Panc1 (cell line): ENCODE results near the gene CENPU. TPM values are rescaled to one million over a fixed set of nuclear protein-coding genes. Genes with fewer than 3 reads are reported as not detected.

Experiments used
- ATAC-seq: fragments of 200-7000 bp; cut with Tn5 transposase; 2 replicates; pipeline ENCODE4 v1.9.1; 2020; ENCODE audit warnings: mild to moderate bottlenecking, moderate library complexity
- BruUV-seq: library from RNA; stranded (reverse); fragments of 400-500 nt; replicated peaks from 2 replicates; lab custom pipeline; 2021; lab: Mats Ljungman, UMichigan
- CTCF ChIA-PET: fragments of 300-600 bp; sonication (Branson Sonifier 250); formaldehyde crosslinking; loops from one replicate; lab custom pipeline; 2022; ENCODE audit warnings: antibody characterized with exemption; lab: Charles Lee
- POLR2A ChIA-PET: fragments of 300-600 bp; sonication (Branson Sonifier 250); formaldehyde crosslinking; loops from one replicate; lab custom pipeline; 2022; ENCODE audit warnings: antibody characterized with exemption; lab: Charles Lee
- DNase-seq: peaks from one replicate; pipeline ENCODE4 v3.0.0-alpha.2; 2010; ENCODE audit warnings: low read depth, low spot score
- H3K27ac ChIP-seq: 2 replicates; pipeline ENCODE4 v1.5.1; 2011; ENCODE audit warnings: mild to moderate bottlenecking, low read length, inconsistent platforms
- H3K27me3 ChIP-seq: fragments of 200-500 bp; sonication (Bioruptor generic); 2 replicates; pipeline ENCODE4 v1.6.0; 2014; ENCODE audit warnings: low read length, inconsistent platforms; ENCODE audit not compliant: control insufficient read depth, insufficient read depth
- H3K36me3 ChIP-seq: fragments of 200-500 bp; sonication (Bioruptor generic); 2 replicates; pipeline ENCODE4 v1.5.1; 2014; ENCODE audit warnings: inconsistent platforms, mild to moderate bottlenecking, low read length, moderate library complexity; ENCODE audit not compliant: control insufficient read depth, insufficient read depth
- H3K4me1 ChIP-seq: 2 replicates; pipeline ENCODE4 v1.5.1; 2011; ENCODE audit warnings: inconsistent platforms, mild to moderate bottlenecking, low read length, moderate library complexity; ENCODE audit not compliant: control insufficient read depth, insufficient read depth
- H3K4me3 ChIP-seq, 2 experiments: 2 replicates each; pipeline ENCODE4 v1.5.1; 2011 to 2012; ENCODE audit warnings: low read depth in 2 of 2, low read length in 2 of 2, mild to moderate bottlenecking in 2 of 2, inconsistent platforms in 1 of 2, moderate library complexity in 1 of 2
- H3K9me3 ChIP-seq: fragments of 200-500 bp; sonication (Bioruptor generic); 2 replicates; pipeline ENCODE4 v1.5.1; 2014; ENCODE audit warnings: low read depth, mild to moderate bottlenecking, inconsistent platforms, low read length, moderate library complexity; ENCODE audit not compliant: control insufficient read depth, insufficient read depth
- POLR2AphosphoS5 ChIP-seq: IDR thresholded peaks from 2 replicates; pipeline ENCODE4 v1.6.1; 2012; ENCODE audit warnings: mild to moderate bottlenecking, low read depth, low read length, moderate library complexity
- SIN3A ChIP-seq: IDR thresholded peaks from 2 replicates; pipeline ENCODE4 v1.6.1; 2012; ENCODE audit warnings: low read depth, mild to moderate bottlenecking, low read length, moderate library complexity, borderline replicate concordance; ENCODE audit not compliant: insufficient read depth
- TCF7L2 ChIP-seq: IDR thresholded peaks from 2 replicates; pipeline ENCODE4 v1.6.1; 2011; ENCODE audit warnings: mild to moderate bottlenecking, low read depth, low read length, inconsistent platforms
- in situ Hi-C: cut with HindIII; loops from 2 replicates; pipeline ENCODE4 v1.10.0; 2016; ENCODE audit warnings: low sequenced_read_pairs, low pct_unique_long_range_greater_than_20kb
- intact Hi-C: fragments of 100-400 bp; cut with micrococcal nuclease; formaldehyde crosslinking; loops from one replicate; pipeline ENCODE4 v1.10.0; 2022; ENCODE audit not compliant: unreplicated experiment
- total RNA-seq: library from RNA; stranded (reverse); gene quantifications from one replicate; pipeline ENCODE4 v1.2.1, GENCODE V29; 2021; ENCODE audit not compliant: unreplicated experiment
- TF ChIP-seq, protein P1 (sequence below): fragments of 450-650 bp; IDR thresholded peaks from 2 replicates; pipeline ENCODE4 v1.5.1; 2017; ENCODE audit warnings: mild to moderate bottlenecking
- TF ChIP-seq, protein P2 (sequence below), 2 experiments: IDR thresholded peaks; 2 replicates each; pipeline ENCODE4 v1.6.1; 2011 to 2012; ENCODE audit warnings: low read depth in 2 of 2, control low read depth in 1 of 2, low read length in 1 of 2, mild to moderate bottlenecking in 1 of 2, moderate library complexity in 1 of 2; ENCODE audit not compliant: insufficient read depth in 1 of 2

The CENPU gene
- total RNA-seq, 1 experiment from 2014 or later, result 16.6 TPM

DNA sequence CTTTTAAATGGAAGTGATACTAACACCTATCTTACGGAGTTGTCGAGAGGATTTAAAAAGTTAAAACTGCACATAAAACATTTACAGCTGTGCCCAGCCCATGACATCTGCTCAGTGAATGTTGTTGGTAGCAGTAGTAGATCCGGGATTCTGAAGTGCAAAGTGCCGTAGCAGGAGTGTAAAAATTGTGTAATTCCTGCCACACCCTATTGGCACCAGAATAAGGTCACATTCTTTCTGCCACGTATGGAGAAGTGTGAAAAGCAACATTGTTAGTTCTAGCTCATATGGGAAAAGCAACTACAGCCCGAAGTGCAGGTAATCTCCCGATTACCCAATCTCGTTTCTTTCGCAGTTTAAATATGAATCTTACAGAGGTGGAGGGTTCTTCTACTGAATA is 53.2 kb downstream of the CENPU start:
- Histone ChIP-seq H3K9me3 (no peaks in the 10 kb centered on the region), H3K36me3 (no peaks in the 10 kb centered on the region), H3K4me1 (no peaks in the 10 kb centered on the region), H3K27ac (no peak overlapping the region), H3K27me3 (no peaks in the 10 kb centered on the region), H3K4me3 (no peak overlapping the region)
- no peak for DNase-seq
- POLR2A ChIA-PET, result no interaction called here
- TF ChIP-seq SIN3A, result no peak
- TF ChIP-seq, protein P1, sequence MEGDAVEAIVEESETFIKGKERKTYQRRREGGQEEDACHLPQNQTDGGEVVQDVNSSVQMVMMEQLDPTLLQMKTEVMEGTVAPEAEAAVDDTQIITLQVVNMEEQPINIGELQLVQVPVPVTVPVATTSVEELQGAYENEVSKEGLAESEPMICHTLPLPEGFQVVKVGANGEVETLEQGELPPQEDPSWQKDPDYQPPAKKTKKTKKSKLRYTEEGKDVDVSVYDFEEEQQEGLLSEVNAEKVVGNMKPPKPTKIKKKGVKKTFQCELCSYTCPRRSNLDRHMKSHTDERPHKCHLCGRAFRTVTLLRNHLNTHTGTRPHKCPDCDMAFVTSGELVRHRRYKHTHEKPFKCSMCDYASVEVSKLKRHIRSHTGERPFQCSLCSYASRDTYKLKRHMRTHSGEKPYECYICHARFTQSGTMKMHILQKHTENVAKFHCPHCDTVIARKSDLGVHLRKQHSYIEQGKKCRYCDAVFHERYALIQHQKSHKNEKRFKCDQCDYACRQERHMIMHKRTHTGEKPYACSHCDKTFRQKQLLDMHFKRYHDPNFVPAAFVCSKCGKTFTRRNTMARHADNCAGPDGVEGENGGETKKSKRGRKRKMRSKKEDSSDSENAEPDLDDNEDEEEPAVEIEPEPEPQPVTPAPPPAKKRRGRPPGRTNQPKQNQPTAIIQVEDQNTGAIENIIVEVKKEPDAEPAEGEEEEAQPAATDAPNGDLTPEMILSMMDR, result no peak
- TF ChIP-seq, protein P2, sequence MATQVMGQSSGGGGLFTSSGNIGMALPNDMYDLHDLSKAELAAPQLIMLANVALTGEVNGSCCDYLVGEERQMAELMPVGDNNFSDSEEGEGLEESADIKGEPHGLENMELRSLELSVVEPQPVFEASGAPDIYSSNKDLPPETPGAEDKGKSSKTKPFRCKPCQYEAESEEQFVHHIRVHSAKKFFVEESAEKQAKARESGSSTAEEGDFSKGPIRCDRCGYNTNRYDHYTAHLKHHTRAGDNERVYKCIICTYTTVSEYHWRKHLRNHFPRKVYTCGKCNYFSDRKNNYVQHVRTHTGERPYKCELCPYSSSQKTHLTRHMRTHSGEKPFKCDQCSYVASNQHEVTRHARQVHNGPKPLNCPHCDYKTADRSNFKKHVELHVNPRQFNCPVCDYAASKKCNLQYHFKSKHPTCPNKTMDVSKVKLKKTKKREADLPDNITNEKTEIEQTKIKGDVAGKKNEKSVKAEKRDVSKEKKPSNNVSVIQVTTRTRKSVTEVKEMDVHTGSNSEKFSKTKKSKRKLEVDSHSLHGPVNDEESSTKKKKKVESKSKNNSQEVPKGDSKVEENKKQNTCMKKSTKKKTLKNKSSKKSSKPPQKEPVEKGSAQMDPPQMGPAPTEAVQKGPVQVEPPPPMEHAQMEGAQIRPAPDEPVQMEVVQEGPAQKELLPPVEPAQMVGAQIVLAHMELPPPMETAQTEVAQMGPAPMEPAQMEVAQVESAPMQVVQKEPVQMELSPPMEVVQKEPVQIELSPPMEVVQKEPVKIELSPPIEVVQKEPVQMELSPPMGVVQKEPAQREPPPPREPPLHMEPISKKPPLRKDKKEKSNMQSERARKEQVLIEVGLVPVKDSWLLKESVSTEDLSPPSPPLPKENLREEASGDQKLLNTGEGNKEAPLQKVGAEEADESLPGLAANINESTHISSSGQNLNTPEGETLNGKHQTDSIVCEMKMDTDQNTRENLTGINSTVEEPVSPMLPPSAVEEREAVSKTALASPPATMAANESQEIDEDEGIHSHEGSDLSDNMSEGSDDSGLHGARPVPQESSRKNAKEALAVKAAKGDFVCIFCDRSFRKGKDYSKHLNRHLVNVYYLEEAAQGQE (IDR thresholded peaks at IDR 0.05; ENCODE audit: insufficient read depth in 1 of 2, low read depth in 2 of 2, low read length in 1 of 2), result no peak
- no peak for TF ChIP-seq TCF7L2
- no peak for TF ChIP-seq POLR2AphosphoS5
- in situ Hi-C loops, result no loop called here
- BruUV-seq, result no TSS peak
- CTCF ChIA-PET, result no interaction called here
- ATAC-seq, result no peak
- intact Hi-C loops, result no loop called here

- no peaks in the 10 kb centered on the region for H3K36me3 ChIP-seq
- no peaks in the 10 kb centered on the region for H3K9me3 ChIP-seq
- H3K27me3 ChIP-seq, result no peaks in the 10 kb centered on the region
- TF ChIP-seq POLR2AphosphoS5 (no peak), TCF7L2 (no peak), SIN3A (no peak)
- TF ChIP-seq, protein P2 (IDR thresholded peaks at IDR 0.05; ENCODE audit: insufficient read depth in 1 of 2, low read depth in 2 of 2, low read length in 1 of 2), result no peak
- TF ChIP-seq, protein P1, result no peak
- DNase-seq, result no peak
- no peak overlapping the region for H3K27ac ChIP-seq
- no TSS peak for BruUV-seq
- ChIA-PET POLR2A (no interaction called here), CTCF (no interaction called here)
- no peak overlapping the region for H3K4me3 ChIP-seq
- in situ Hi-C loops, result no loop called here
- intact Hi-C loops, result no loop called here
- no peaks in the 10 kb centered on the region for H3K4me1 ChIP-seq
- no peak for ATAC-seq
Measured at GRCh38 chr4:184675821-184676492, 57.9 kb downstream of the CENPU start.
